Measurements from ENCODE around the gene QKI.

The QKI gene

DNA sequence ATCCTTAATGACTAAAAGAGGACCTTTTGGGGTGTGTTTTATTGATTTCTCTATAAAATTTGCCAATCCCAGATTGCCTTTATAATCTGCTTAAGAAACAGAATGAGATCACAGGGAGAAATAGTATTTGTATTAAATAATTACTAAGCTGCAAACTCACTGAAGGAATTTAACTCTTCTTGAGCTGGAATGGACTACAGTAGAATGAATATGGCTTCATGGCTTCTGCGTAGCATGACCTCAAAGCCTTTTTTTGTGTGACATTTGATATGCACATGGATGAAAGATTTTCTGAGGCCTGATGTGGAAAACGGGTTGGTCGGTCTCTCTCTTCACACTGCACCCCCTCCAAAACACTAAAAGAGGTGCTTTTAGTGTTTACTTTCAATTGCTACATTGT lies 115.9 kb downstream of the QKI start:
- DNase-seq: no peak

DNA sequence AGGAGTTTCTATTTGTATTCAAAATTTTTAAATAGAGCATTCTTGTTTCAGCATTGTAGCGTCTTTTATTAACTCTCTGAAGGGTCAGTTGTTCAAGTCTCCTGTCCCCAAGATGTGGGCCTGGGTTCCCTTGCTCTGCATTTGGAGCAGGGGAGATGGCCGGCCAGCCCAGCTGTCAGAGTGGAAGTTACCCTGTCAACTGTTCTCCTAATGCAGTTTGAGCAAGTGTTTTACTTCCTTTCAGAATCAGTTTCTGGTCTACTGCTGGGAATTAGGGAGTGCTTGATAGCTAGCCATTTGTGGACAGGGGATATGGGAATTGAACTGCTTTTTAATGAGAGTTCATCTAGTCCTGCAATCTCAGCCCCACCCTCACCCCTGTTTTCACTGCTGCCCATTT lies 116.6 kb downstream of the QKI start:
- no peak for DNase-seq

DNA sequence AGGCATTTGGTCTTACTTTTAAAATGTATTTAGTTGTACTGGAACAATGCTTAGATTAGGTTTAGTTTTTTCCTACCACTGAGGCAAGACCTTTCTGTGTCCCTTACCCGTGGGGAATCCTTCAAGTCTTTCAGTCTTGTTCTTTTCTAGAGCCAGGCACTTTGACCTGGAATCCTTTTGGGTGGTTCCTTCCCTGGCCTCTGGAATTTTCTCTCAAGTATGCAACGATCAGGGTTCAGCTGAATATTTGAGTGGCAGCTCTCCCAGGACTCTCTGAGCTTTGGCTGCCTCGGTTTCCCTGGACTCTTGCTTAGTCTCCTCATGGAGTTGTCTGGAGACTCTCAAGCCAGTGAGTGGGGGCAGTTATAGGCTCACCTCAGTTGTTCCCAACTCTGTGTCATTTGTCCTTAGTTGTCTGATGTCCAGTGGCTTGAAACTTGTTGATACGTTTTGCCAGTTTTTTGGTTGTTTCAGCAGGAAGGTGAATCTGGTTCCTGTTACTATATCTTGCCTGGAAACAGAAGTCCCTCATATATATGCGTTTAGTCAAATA lies 118.1 kb downstream of the QKI start:
- no peak for DNase-seq

DNA sequence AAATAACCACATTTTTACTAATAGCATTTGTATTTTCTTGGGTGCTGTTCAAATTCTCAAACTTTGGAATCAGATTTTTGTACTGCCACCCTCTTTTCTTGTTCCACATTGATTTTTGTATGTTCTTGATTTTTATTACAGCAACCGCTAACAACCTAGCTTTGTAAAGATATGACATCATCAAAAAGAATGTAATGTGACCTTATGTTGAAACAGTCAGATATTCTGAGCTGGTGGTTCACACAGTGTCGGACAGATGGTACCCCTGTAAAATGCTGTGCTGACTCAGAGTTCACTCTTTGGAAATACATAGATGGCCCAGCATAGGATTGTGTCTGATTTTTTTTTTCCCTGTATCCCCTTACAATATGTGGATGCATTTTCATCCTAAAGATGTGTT lies 118.9 kb downstream of the QKI start:
- no peak for DNase-seq

DNA sequence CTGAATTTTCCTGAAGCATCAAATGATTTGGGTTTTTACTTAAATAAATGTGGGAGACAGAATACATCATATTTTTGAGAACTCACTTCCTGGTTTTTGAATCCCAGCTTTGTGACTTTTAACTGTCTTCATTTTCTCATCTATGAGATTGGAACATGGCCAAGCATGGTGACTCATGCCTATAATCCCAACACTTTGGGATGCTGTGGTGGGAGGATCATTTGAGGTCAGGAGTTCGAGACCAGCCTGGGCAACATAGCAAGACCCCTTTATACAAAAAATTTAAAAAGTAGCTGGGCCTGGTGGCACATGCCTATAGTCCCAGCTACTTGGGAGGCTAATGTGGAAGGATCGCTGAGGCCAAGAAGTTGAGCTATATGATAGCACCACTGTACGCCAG lies 122.3 kb downstream of the QKI start:
- no peak for DNase-seq

DNA sequence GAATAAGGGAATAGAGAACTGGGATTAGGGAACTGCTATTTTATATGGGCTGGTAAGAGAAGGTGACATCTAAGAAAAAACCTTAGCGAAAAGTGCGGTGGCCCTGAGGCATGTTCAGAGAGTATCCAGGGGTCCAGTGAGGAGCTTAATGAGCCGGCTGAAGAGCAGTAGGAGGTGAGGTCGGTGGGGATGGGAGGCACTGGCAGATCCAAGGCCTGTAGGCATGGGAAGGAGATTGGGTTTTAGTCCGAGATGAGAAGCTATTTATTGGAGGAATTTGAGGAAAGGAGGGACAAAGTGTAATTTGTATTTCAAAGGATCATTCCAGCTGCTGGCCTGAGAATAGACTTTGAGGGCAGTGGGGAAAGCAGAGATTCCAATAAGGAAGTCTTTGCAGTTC lies 123.8 kb downstream of the QKI start:
- DNase-seq: no peak

DNA sequence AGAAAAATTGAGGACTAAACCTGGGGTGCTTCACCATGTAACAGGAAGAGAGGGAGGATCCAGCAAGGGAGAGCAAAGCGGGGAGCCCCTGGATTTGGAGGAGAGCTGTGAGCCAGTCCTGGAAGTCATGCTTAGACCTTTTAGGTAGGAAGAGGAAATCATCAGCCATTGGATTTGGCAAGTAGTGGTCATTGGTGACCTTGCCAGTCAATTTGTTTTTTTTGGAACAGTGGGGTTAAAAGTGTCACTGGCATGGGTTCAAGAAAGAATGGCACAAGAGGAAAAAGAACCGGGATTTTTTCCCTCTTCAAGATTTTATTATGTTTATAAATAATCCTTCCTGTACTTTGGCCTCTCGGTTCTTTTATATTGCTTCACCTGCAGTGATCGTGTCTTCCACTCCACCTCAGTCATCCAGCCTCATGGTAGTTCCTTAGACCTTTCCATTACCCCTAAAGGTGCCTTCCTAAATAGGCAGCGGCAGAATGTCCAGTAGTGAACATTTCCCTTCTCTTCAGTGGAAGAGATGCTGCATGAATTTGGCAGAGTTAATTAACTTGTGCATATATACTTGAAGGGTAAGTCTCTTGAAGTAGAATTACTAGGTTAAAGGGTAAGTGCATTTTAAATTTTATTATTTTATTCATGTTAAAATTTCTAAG lies 124.7 kb downstream of the QKI start:
- no peak for DNase-seq

DNA sequence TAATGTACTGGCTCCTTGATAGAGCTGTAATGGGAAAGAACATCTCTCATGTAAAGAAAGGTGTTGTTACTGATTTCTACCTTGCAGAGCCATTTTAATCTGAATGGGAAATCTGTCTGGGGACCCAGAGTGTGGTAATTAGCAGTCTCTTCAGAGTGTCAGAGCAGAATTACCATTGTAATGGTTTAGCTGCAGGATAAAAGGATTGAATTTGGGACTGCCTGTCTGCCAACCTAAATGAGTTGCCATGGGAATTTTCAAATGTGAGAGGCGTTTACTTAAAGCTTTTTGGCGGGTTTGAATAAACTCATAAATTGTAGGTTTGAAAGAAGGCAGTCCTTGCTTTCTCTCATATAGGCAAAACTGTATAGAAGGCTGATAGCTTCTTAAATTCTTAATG lies 128.8 kb downstream of the QKI start:
- peak in 1 of 51 donors; percentile 40 for DNase-seq

DNA sequence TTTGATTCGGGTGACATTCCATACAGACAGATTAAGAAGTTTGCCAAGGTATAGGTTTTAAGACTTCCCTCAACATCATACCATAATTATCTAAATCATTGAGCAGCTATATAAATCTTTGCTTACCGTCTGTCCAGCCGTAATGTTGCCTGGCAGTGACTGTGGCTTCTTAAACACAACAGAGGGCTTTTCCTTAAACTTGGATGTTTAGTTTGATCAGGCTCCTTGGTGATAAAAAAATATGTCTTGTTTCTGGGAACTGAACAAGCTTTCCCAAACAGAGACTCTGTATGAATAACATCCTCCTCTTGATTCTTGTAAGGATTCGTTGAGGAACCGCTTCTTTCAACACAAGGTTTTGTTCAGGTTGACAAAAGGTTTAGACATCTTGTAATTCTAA lies 130.9 kb downstream of the QKI start:
- no peak for DNase-seq

DNA sequence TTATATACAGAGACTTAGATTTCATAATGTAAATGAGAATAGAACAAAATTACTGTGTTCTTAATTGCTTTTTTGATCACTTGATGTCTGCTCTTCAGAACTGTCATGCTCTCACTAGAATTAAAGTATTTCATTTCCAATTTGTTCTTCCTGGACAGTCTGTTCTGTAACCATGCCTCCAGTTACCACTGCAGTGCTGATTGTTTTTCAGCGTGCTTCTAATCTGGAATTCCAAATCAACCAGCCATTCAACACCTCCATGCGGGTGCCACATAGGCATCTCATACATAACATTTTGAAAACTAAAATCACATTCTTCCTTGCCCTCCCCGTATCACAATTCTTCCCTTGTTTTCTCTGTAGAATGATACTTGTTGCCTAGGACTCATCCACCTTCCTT lies 132.8 kb downstream of the QKI start:
- DNase-seq: no peak

DNA sequence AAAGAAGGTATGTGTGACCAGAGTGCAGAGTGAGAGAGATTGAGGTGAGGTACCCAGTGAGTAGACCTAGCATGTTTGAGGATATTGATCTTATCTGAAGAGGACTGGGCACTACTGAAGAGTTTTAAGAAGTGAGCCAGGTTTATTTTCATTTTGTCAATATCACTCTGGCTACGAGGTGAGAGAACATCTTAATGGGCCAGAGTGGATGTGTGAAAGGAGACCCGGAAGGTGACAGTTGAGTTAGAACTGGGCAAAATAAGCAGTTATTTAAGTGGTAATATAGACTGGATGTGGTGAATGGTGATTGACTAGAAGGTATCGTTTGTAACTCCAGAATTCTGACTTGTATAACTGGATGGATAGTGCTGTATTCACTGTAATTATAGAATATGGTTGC lies 134.1 kb downstream of the QKI start:
- DNase-seq: no peak

DNA sequence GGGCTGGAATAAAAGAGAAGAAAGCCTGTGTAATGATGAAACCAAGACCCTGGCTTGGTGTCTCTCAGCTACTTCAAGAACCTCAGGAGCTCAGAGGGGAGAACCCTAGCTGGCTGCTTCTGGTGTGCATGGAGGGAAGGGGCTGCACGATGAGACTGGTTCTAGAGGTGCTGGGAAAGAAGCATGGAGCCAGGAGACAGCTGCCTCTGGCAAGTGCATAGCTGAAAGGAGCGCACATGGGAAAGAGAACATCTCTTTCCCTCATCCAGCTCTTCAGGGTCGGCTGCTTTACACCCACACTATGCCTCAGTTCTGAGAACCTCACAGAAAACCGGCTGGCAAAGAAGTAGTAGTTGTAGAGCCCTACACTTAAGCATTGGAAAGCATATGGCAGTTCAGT lies 139.5 kb downstream of the QKI start:
- no peak for DNase-seq

DNA sequence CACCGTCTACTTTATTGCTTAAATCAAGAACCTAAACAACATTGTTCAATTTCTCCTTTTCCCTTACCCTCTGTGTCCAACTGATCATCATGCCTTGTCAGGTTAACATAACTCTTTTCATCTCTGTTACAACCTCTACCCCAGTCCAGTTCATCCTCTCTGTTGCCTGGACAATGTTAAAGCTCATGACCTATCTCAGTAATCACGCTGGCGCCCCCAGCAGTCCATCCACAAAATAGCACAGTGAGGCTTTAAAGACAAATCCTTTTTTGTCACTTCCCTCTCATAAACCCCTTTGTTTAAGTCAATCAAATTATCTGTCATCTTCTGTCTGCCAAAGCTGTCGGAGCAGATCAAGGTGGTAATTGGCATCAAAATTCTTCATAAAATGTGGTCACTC lies 140.1 kb downstream of the QKI start:
- peak in 2 of 51 donors; percentile 19 to 37 for DNase-seq

DNA sequence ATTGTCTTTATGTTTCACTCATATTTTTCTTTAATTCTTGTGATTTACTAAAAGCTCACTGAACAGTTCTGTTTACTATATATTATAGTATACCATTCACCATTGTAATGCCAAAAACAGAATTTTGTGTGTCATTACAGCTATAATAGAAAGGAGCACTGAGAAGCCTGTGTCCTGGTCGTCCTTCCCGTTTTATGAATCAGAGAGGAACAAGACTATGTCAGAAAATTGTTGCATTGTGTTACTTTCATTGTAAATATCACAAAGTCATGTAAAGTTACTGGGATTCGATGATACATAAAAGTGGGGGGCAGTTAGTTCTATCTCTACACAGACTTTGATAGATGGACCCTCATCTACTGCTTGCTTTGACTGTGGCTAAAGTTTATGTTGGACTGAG lies 145.1 kb downstream of the QKI start:
- DNase-seq: no peak

DNA sequence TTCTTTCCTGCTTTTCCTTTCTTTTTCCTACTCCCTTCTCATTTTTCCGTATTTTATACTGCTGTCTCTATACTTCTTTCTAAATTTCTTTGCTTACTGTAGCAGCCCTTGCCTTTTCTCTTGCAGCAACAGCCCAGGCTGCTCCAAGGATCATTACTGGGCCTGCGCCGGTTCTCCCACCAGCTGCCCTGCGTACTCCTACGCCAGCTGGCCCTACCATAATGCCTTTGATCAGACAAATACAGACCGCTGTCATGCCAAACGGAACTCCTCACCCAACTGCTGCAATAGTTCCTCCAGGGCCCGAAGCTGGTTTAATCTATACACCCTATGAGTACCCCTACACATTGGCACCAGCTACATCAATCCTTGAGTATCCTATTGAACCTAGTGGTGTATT lies 148.8 kb downstream of the QKI start:
- DNase-seq: peak in 1 of 51 donors; percentile 19

DNA sequence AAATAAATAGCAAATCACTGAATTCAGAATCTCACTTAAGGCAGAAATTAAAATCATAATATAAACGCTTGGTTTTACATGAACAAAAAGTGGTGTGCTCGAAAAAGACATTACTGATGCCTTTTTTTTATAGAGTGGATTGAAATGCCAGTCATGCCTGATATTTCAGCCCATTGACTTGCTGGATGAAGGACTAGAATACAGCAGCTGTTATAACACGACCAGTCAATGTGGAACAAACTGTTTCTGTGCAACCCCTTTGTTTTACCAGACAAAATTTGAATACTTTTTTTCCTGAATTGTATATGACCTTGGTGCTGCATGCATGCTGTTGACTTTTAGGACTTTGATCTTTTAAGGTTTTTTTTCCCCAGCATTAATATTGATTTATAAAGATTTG lies 150.0 kb downstream of the QKI start:
- DNase-seq: no peak

DNA sequence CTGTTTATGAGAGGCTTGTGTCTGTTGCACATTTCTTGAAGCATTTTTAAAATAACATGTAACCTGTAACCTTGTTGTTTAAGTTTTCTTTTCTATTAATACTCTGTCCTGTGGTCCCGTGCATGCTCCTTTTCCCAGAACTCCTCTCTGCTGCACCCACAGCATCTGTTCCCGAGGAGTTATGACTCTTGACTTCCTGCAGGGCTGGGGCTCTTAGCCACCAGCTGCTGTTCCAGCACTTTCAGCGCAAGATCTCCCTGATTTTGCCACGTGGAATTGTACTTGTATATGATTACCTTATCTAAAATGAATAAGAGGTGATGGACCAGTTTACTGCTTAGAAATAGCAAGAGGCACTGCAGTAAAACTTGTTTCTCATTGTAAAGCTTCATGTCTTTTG lies 150.6 kb downstream of the QKI start:
- DNase-seq: no peak

DNA sequence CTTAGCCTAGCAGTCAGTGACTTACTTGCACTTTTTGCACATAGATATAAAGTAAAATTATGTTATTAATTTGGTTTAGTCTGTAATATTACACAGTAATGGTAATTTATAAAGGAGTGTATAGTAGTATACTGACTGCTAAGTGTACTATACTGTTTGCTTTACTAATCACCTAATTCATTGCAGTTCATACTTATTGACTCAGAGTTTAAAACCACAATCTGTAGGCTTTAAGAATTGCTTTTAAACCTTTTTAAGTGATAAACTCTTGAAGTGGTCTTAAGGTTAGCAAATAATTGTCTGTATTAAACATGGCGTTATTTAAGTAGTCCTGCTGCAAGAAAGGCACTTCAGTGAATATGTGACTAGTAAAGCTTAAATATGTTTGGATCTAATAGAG lies 151.5 kb downstream of the QKI start:
- DNase-seq: no peak

DNA sequence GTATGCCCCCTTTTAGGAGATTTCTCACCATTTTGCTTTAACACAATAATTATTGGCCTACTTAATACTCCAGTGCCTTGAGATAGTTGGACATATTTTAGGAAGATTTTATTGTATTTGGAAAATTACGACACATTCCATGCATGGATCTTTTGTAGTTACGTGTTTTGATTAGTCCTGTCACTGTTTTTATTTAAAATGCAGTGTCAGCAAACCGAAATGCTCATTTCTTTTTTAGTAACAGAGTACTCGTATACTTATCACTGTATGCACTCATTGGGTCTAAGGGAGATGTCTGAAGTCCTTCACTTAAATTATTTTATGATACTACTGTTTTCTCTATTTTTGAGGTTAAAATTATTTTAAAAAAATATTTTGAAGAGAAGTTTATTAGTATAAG lies 153.8 kb downstream of the QKI start:
- no peak for DNase-seq

DNA sequence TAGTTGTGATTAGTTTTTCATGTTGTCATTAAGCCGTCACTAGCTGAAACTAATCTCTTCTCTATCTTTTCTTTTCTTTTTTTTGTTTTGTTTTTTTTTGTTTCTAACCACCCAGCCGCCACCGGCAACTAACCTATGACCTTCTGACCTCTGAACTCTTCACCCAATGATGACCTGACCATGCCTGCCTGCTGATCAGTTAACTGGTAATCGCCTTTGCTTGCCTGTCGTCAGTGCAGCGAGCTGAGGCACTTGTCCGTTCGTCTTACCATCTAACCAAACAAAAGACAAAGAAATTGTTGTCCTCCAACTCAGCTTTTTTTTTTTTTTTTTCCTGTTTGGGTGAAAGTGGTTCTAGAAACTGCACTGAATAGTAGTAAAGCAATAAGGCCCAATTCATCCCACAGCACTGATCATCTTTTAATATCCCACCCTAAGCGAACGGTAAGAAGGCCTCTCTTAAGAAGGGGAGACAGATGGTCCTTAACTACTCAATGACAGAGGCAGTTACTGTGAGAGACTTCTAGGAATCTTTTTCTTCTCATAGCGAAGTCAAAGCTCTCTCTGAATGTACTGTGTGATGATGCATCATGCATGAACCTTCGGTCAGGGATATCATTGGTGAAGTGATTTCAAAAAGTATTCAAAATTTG lies 156.2 kb downstream of the QKI start:
- DNase-seq: peak in 1 of 51 donors; percentile 27

DNA sequence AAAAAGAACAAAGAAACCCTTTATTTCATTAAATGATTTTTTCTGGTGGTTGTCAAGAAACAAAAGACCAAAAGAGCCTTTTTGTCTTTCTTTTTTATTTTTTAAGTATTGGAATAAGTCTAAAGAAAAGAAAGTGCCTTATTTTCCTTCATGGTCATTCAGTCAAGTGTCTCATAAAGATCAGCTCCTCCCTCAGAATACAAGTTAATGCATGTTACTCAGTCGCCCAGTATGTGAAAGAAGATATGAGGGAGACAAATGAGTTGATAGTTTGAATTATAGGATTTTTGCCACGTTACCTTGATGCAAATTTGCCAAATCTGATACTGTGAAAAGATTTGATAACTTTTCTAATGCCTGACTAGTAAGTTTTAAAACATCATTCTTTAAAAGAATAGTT lies 157.2 kb downstream of the QKI start:
- no peak for DNase-seq

DNA sequence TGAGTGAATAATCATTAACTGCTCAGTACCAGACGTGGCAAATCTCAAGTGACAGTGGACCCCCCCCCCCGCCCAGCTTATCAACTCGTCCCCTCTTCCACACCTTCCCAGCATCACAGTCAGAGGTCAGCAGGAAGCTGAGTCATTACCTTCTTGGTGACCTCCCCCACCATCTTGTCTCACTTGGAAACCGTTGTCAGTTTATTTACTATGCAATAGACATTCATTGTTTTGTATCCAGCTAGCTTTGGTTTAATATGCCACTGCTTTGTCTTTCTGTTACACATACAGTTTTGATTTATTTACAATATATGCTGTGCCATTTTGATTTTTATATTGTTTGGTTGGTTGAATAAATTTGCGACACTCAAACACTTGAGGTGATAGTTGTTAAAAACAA lies 158.1 kb downstream of the QKI start:
- no peak for DNase-seq

DNA sequence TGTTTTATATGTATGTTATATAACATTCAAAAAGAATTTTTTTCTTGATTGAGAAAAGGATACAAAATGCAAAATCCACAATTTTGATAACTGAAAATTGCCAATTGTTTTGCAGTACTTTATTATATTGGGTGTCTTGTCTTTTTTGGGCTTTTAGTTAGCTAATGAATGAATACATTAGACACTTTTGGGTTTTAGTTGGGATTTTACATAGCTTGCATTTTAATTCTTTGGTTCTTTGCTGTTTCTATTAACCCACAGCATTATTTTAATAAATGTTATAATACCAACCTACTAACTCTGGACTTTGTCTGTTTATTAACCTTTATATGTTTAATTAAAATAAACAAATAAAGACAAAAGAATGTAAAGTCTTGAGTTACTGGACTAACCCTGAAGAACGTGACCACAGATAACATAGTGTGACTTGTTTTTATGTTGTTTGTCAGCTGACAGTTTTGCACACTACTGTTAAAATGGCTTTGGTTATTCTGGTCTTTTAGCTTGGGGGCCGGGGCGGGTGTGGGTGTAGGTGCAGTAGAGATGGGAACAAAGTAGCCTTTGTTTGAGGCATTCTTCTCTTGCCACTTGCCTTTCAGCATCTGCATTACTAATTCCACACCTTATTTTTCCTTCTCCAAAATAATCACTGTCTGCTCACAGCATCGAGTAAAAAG lies 159.1 kb downstream of the QKI start:
- no peak for DNase-seq
